Measurements from ENCODE around the gene CEP20.

CEP20 gene

GRCh38 chr16:15827299-15827698 lies 61.1 kb downstream of the CEP20 start:
- FAIRE-seq (no peak), DNase-seq (ENCODE audit: insufficient read length, low spot score) (no peak)
- no peak for TF ChIP-seq POLR2A (IDR thresholded peaks at IDR 0.05; ENCODE audit: low read depth, low read length)

GRCh38 chr16:15825750-15826305 lies 62.6 kb downstream of the CEP20 start:
- no peak for DNase-seq (ENCODE audit: insufficient read length, low spot score)
- peak; percentile 54 for FAIRE-seq
- TF ChIP-seq POLR2AphosphoS5 (IDR thresholded peaks at IDR 0.05; ENCODE audit: low read depth, low read length) (no peak), SPI1 (IDR thresholded peaks at IDR 0.05; ENCODE audit: low read depth, low read length) (no peak), PAX5 (IDR thresholded peaks at IDR 0.05; ENCODE audit: insufficient read depth, low read length, severe bottlenecking) (no peak), POU2F2 (IDR thresholded peaks at IDR 0.05; ENCODE audit: low read depth, low read length) (no peak), TAF1 (IDR thresholded peaks at IDR 0.05; ENCODE audit: low read depth, low read length) (no peak), POLR2A (IDR thresholded peaks at IDR 0.05; ENCODE audit: low read depth, low read length) (no peak)

GRCh38 chr16:15822957-15823356 lies 65.4 kb downstream of the CEP20 start:
- no peak for FAIRE-seq
- TF ChIP-seq SPI1 (IDR thresholded peaks at IDR 0.05; ENCODE audit: low read depth, low read length) = no peak
- no peak for TF ChIP-seq POLR2A (IDR thresholded peaks at IDR 0.05; ENCODE audit: low read depth, low read length)
- TF ChIP-seq TAF1 (IDR thresholded peaks at IDR 0.05; ENCODE audit: low read depth, low read length) = no peak
- TF ChIP-seq POLR2AphosphoS5 (IDR thresholded peaks at IDR 0.05; ENCODE audit: low read depth, low read length) = no peak
- TF ChIP-seq PAX5 (IDR thresholded peaks at IDR 0.05; ENCODE audit: insufficient read depth, low read length, severe bottlenecking) = no peak
- TF ChIP-seq POU2F2 (IDR thresholded peaks at IDR 0.05; ENCODE audit: low read depth, low read length) = no peak

GRCh38 chr16:15820837-15821236 lies 67.6 kb downstream of the CEP20 start:
- DNase-seq (ENCODE audit: insufficient read length, low spot score) = no peak
- TF ChIP-seq POLR2AphosphoS5 (IDR thresholded peaks at IDR 0.05; ENCODE audit: low read depth, low read length) = no peak
- TF ChIP-seq TAF1 (IDR thresholded peaks at IDR 0.05; ENCODE audit: low read depth, low read length) = no peak
- no peak for TF ChIP-seq POU2F2 (IDR thresholded peaks at IDR 0.05; ENCODE audit: low read depth, low read length)
- TF ChIP-seq SPI1 (IDR thresholded peaks at IDR 0.05; ENCODE audit: low read depth, low read length) = no peak
- TF ChIP-seq PAX5 (IDR thresholded peaks at IDR 0.05; ENCODE audit: insufficient read depth, low read length, severe bottlenecking) = no peak
- TF ChIP-seq POLR2A (IDR thresholded peaks at IDR 0.05; ENCODE audit: low read depth, low read length) = no peak
- no peak for FAIRE-seq

More at GRCh38 chr16:15822957-15823356, 65.4 kb downstream of the CEP20 start:
- no peak for DNase-seq (ENCODE audit: insufficient read length, low spot score)

- FAIRE-seq (no peak), DNase-seq (ENCODE audit: insufficient read length, low spot score) (no peak)
- TF ChIP-seq POLR2AphosphoS5 (IDR thresholded peaks at IDR 0.05; ENCODE audit: low read depth, low read length) = no peak
- no peak for TF ChIP-seq POLR2A (IDR thresholded peaks at IDR 0.05; ENCODE audit: low read depth, low read length)
- TF ChIP-seq PAX5 (IDR thresholded peaks at IDR 0.05; ENCODE audit: insufficient read depth, low read length, severe bottlenecking) = no peak
- TF ChIP-seq POU2F2 (IDR thresholded peaks at IDR 0.05; ENCODE audit: low read depth, low read length) = no peak
- TF ChIP-seq TAF1 (IDR thresholded peaks at IDR 0.05; ENCODE audit: low read depth, low read length) = no peak
- TF ChIP-seq SPI1 (IDR thresholded peaks at IDR 0.05; ENCODE audit: low read depth, low read length) = no peak
Observed at GRCh38 chr16:15819046-15819445, 69.4 kb downstream of the CEP20 start.

- FAIRE-seq = no peak
- DNase-seq (ENCODE audit: insufficient read length, low spot score) = no peak
- TF ChIP-seq PAX5 (IDR thresholded peaks at IDR 0.05; ENCODE audit: insufficient read depth, low read length, severe bottlenecking) (no peak), POU2F2 (IDR thresholded peaks at IDR 0.05; ENCODE audit: low read depth, low read length) (no peak), POLR2A (IDR thresholded peaks at IDR 0.05; ENCODE audit: low read depth, low read length) (no peak), TAF1 (IDR thresholded peaks at IDR 0.05; ENCODE audit: low read depth, low read length) (no peak), SPI1 (IDR thresholded peaks at IDR 0.05; ENCODE audit: low read depth, low read length) (no peak), POLR2AphosphoS5 (IDR thresholded peaks at IDR 0.05; ENCODE audit: low read depth, low read length) (no peak)
Observed at GRCh38 chr16:15817446-15817845, 71.0 kb downstream of the CEP20 start.

GRCh38 chr16:15816228-15816627 lies 72.2 kb downstream of the CEP20 start:
- FAIRE-seq (no peak), DNase-seq (ENCODE audit: insufficient read length, low spot score) (no peak)
- TF ChIP-seq POU2F2 (IDR thresholded peaks at IDR 0.05; ENCODE audit: low read depth, low read length) (no peak), PAX5 (IDR thresholded peaks at IDR 0.05; ENCODE audit: insufficient read depth, low read length, severe bottlenecking) (no peak), POLR2AphosphoS5 (IDR thresholded peaks at IDR 0.05; ENCODE audit: low read depth, low read length) (no peak), SPI1 (IDR thresholded peaks at IDR 0.05; ENCODE audit: low read depth, low read length) (no peak), TAF1 (IDR thresholded peaks at IDR 0.05; ENCODE audit: low read depth, low read length) (no peak), POLR2A (IDR thresholded peaks at IDR 0.05; ENCODE audit: low read depth, low read length) (no peak)

Data from GM12891 (cell line).